Omental fat pad (tissue), 4 donors: ENCODE measurements around the gene CYP1B1. TPM values are rescaled to one million over a fixed set of nuclear protein-coding genes. Genes with fewer than 3 reads are reported as not detected.
"Not testable (repeated sequence)": the region's sequence is repeated elsewhere in the genome, so short reads cannot be mapped to it uniquely, and the experiment has no call there.

Experiments
- ATAC-seq: fragments of 150-250 bp; one replicate; pipeline ENCODE4 v1.9.1; 2016; ENCODE audit warnings: mild to moderate bottlenecking, moderate library complexity; ENCODE audit not compliant: low FRiP score
- DNase-seq: peaks from one replicate; pipeline ENCODE4 v3.0.0-alpha.2; 2019; ENCODE audit warnings: low spot score
- CTCF ChIP-seq, 3 donors: fragments of 450-650 bp; IDR thresholded peaks; one replicate each; pipeline ENCODE4 v1.5.1; 2016 to 2017; ENCODE audit warnings: antibody characterized with exemption in 3 of 3, mild to moderate bottlenecking in 3 of 3, moderate library complexity in 2 of 3
- total RNA-seq, 4 donors: library from RNA; depleted of rRNA; stranded (reverse); fragments of >200 nt; gene quantifications; one replicate each; pipeline ENCODE4 v1.1.0, GENCODE V29; 2016

The CYP1B1 gene
- total RNA-seq, 4 donors from 2014 or later: 45.8 to 143 (median 78.4) TPM

GRCh38 chr2:38032946-38033345 lies 43.0 kb downstream of the CYP1B1 start:
- no peak for DNase-seq
- ATAC-seq: no peak
- no peak for TF ChIP-seq CTCF (IDR thresholded peaks at IDR 0.05)

- ATAC-seq (no peak), DNase-seq (no peak)
- no peak for TF ChIP-seq CTCF (IDR thresholded peaks at IDR 0.05)
These were observed 45.2 kb downstream of the CYP1B1 start for GRCh38 chr2:38030635-38031355.

- ATAC-seq: no peak
- DNase-seq: no peak
- no peak for TF ChIP-seq CTCF (IDR thresholded peaks at IDR 0.05)
These were observed 46.4 kb downstream of the CYP1B1 start for GRCh38 chr2:38029512-38029911.

GRCh38 chr2:38028829-38029228 lies 47.1 kb downstream of the CYP1B1 start:
- no peak for TF ChIP-seq CTCF (IDR thresholded peaks at IDR 0.05)
- no peak for DNase-seq
- no peak for ATAC-seq

- no peak for TF ChIP-seq CTCF (IDR thresholded peaks at IDR 0.05)
- no peak for ATAC-seq
These were observed 49.1 kb downstream of the CYP1B1 start for GRCh38 chr2:38026846-38027245.

GRCh38 chr2:38021589-38021988 lies 54.4 kb downstream of the CYP1B1 start:
- TF ChIP-seq CTCF (IDR thresholded peaks at IDR 0.05): no peak
- no peak for ATAC-seq

More at GRCh38 chr2:38026846-38027245, 49.1 kb downstream of the CYP1B1 start:
- DNase-seq: no peak

GRCh38 chr2:38020359-38021069 lies 55.4 kb downstream of the CYP1B1 start:
- ATAC-seq, DNase-seq: not testable (repeated sequence)

More at GRCh38 chr2:38021589-38021988, 54.4 kb downstream of the CYP1B1 start:
- no peak for DNase-seq
